Upper lobe of left lung (tissue), 6 donors: ENCODE results near the gene ATP1B3. TPM values are rescaled to one million over a fixed set of nuclear protein-coding genes. Genes with fewer than 3 reads are reported as not detected.
A peak's percentile ranks its signal among the peaks of the same experiment; 100 is the strongest.
"Not testable (repeated sequence)": the region's sequence is repeated elsewhere in the genome, so short reads cannot be mapped to it uniquely, and the experiment has no call there.

Experiments used
- ATAC-seq, 2 donors: fragments of 200-7000 bp; cut with Tn5 transposase; one replicate each; pipeline ENCODE4 v1.9.1; 2022; ENCODE audit warnings: mild to moderate bottlenecking in 2 of 2, moderate library complexity in 2 of 2; ENCODE audit not compliant: low FRiP score in 2 of 2
- DNase-seq, 2 donors: peaks; one replicate each; pipeline ENCODE4 v3.0.0-alpha.2; 2019 to 2020
- H3K27ac ChIP-seq, 4 donors: fragments of 200-600 bp; sonication (generic); one replicate each; pipeline ENCODE4 v1.5.1; 2016 to 2019
- H3K27me3 ChIP-seq, 4 donors: fragments of 200-600 bp; sonication (generic); one replicate each; pipeline ENCODE4 v1.5.1; 2017 to 2019
- H3K36me3 ChIP-seq, 4 donors: fragments of 200-600 bp; sonication (generic); one replicate each; pipeline ENCODE4 v1.5.1; 2016 to 2019
- H3K4me1 ChIP-seq, 4 donors: fragments of 200-600 bp; sonication (generic); one replicate each; pipeline ENCODE4 v1.5.1; 2018 to 2019
- H3K4me3 ChIP-seq, 4 donors: fragments of 200-600 bp; sonication (generic); one replicate each; pipeline ENCODE4 v1.5.1; 2017 to 2019; ENCODE audit warnings: mild to moderate bottlenecking in 2 of 4, moderate library complexity in 1 of 4
- H3K9me3 ChIP-seq, 4 donors: fragments of 200-600 bp; sonication (generic); one replicate each; pipeline ENCODE4 v1.5.1; 2018 to 2019
- CTCF ChIP-seq, 6 experiments: fragments of 450-650 bp in 4 of 6; fragments of 200-600 bp in 2 of 6; sonication (generic) in 2 of 6; IDR thresholded peaks; one replicate each; pipeline ENCODE4 v1.5.1; 2016 to 2019; ENCODE audit warnings: antibody characterized with exemption in 6 of 6
- EP300 ChIP-seq, 4 donors: sonication (generic); formaldehyde crosslinking; IDR thresholded peaks; one replicate each; pipeline ENCODE4 v1.5.1; 2017; ENCODE audit warnings: antibody characterized with exemption in 4 of 4, control low read depth in 2 of 4
- POLR2A ChIP-seq, 4 donors: fragments of 450-650 bp; IDR thresholded peaks; one replicate each; pipeline ENCODE4 v1.5.1; 2016 to 2017; ENCODE audit warnings: antibody characterized with exemption in 4 of 4, mild to moderate bottlenecking in 2 of 4
- POLR2AphosphoS5 ChIP-seq, 2 donors: sonication (generic); formaldehyde crosslinking; IDR thresholded peaks; one replicate each; pipeline ENCODE4 v1.5.1; 2017; ENCODE audit warnings: antibody characterized with exemption in 2 of 2
- WGBS, 2 donors: methylation state at CpG; one replicate each; pipeline ENCODE4 v1.1.5; 2017 to 2018; 5-methylcytosine and 5-hydroxymethylcytosine counted together
- total RNA-seq, 6 donors: library from RNA; depleted of rRNA in 4 of 6; stranded (reverse); fragments of >200 nt in 4 of 6; gene quantifications; one replicate each; pipeline versions ENCODE4 v1.1.0 to v1.2.1, GENCODE V29; 2016 to 2021
- donor health status: DM: no; HTN: no; CAD: no; lungs with moderate emphysema.
- donor health status: DM: no; HTN: yes; CAD: no; lungs with severe emphysema.

ATP1B3 gene
- total RNA-seq, 6 donors from 2014 or later = 68.8 to 309 (median 92.2) TPM

- Histone ChIP-seq H3K9me3 (no peaks in the 10 kb centered on the region), H3K36me3 (peaks cover 8 to 50% (median 29%) of the 10 kb centered on the region in 4 donors), H3K27ac (no peak overlapping the region), H3K4me3 (no peak overlapping the region), H3K4me1 (no peaks in the 10 kb centered on the region), H3K27me3 (no peaks in the 10 kb centered on the region)
- TF ChIP-seq POLR2A (IDR thresholded peaks at IDR 0.05) (no peak), EP300 (IDR thresholded peaks at IDR 0.05) (no peak), POLR2AphosphoS5 (IDR thresholded peaks at IDR 0.05) (no peak), CTCF (IDR thresholded peaks at IDR 0.05) (no peak)
- DNase-seq (no peak), ATAC-seq (no peak)
- WGBS, 2 donors = 82 to 83% methylated on average over 4 of the region's 4 CpGs
Observed at GRCh38 chr3:141904203-141904602, 27.8 kb downstream of the ATP1B3 start.

- DNase-seq = no peak
- no peaks in the 10 kb centered on the region for H3K4me1 ChIP-seq
- 85% methylated on average over 2 of the region's 2 CpGs for WGBS, 2 donors
Observed at GRCh38 chr3:141905129-141905528, 28.7 kb downstream of the ATP1B3 start.

GRCh38 chr3:141909408-141909807 lies 33.0 kb downstream of the ATP1B3 start:
- peaks cover 8 to 77% (median 30%) of the 10 kb centered on the region in 4 donors for H3K36me3 ChIP-seq

More at GRCh38 chr3:141905129-141905528, 28.7 kb downstream of the ATP1B3 start:
- Histone ChIP-seq H3K4me3 (no peak overlapping the region), H3K9me3 (no peaks in the 10 kb centered on the region), H3K36me3 (peaks cover 8 to 58% (median 29%) of the 10 kb centered on the region in 4 donors), H3K27ac (no peak overlapping the region), H3K27me3 (no peaks in the 10 kb centered on the region)
- no peak for ATAC-seq
- no peak for TF ChIP-seq POLR2A (IDR thresholded peaks at IDR 0.05)
- TF ChIP-seq EP300 (IDR thresholded peaks at IDR 0.05) = no peak
- TF ChIP-seq CTCF (IDR thresholded peaks at IDR 0.05) = no peak
- no peak for TF ChIP-seq POLR2AphosphoS5 (IDR thresholded peaks at IDR 0.05)

GRCh38 chr3:141909986-141910385 lies 33.5 kb downstream of the ATP1B3 start:
- WGBS, 2 donors = 97 to 100% methylated on average over 4 of the region's 4 CpGs
- not testable (repeated sequence) for H3K4me1 ChIP-seq

More at GRCh38 chr3:141909408-141909807, 33.0 kb downstream of the ATP1B3 start:
- Histone ChIP-seq H3K27ac (no peak overlapping the region), H3K27me3 (no peaks in the 10 kb centered on the region), H3K9me3 (no peaks in the 10 kb centered on the region), H3K4me3 (no peak overlapping the region), H3K4me1 (no peaks in the 10 kb centered on the region)
- ATAC-seq (no peak), DNase-seq (no peak)
- no peak for TF ChIP-seq POLR2AphosphoS5 (IDR thresholded peaks at IDR 0.05)
- TF ChIP-seq EP300 (IDR thresholded peaks at IDR 0.05) = no peak
- no peak for TF ChIP-seq CTCF (IDR thresholded peaks at IDR 0.05)
- TF ChIP-seq POLR2A (IDR thresholded peaks at IDR 0.05) = no peak

GRCh38 chr3:141913150-141913811 lies 36.8 kb downstream of the ATP1B3 start:
- no peaks in the 10 kb centered on the region for H3K9me3 ChIP-seq
- H3K4me3 ChIP-seq = no peak overlapping the region
- H3K27ac ChIP-seq = no peak overlapping the region
- H3K36me3 ChIP-seq = peaks cover 0 to 68% (median 22%) of the 10 kb centered on the region in 4 donors
- peak; percentile 72 to 82 for ATAC-seq
- no peaks in the 10 kb centered on the region for H3K27me3 ChIP-seq
- no peaks in the 10 kb centered on the region for H3K4me1 ChIP-seq
- no peak for DNase-seq
- TF ChIP-seq POLR2AphosphoS5 (IDR thresholded peaks at IDR 0.05) (no peak), CTCF (IDR thresholded peaks at IDR 0.05) (peak; percentile 37 to 73 (median 66)), EP300 (IDR thresholded peaks at IDR 0.05) (no peak)
- 40 to 48% methylated on average over 1 of the region's 1 CpG for WGBS, 2 donors

More at GRCh38 chr3:141909986-141910385, 33.5 kb downstream of the ATP1B3 start:
- not testable (repeated sequence) for H3K9me3 ChIP-seq, H3K27ac ChIP-seq, H3K4me3 ChIP-seq, ATAC-seq, H3K27me3 ChIP-seq, DNase-seq
- H3K36me3 ChIP-seq = peaks cover 8 to 78% (median 32%) of the 10 kb centered on the region in 4 donors
